ENCODE data around the gene TLN1.

- TF ChIP-seq SRF (IDR thresholded peaks at IDR 0.05; ENCODE audit: low read depth, low read length): no peak
- TF ChIP-seq, protein P1, sequence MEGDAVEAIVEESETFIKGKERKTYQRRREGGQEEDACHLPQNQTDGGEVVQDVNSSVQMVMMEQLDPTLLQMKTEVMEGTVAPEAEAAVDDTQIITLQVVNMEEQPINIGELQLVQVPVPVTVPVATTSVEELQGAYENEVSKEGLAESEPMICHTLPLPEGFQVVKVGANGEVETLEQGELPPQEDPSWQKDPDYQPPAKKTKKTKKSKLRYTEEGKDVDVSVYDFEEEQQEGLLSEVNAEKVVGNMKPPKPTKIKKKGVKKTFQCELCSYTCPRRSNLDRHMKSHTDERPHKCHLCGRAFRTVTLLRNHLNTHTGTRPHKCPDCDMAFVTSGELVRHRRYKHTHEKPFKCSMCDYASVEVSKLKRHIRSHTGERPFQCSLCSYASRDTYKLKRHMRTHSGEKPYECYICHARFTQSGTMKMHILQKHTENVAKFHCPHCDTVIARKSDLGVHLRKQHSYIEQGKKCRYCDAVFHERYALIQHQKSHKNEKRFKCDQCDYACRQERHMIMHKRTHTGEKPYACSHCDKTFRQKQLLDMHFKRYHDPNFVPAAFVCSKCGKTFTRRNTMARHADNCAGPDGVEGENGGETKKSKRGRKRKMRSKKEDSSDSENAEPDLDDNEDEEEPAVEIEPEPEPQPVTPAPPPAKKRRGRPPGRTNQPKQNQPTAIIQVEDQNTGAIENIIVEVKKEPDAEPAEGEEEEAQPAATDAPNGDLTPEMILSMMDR (IDR thresholded peaks at IDR 0.05; ENCODE audit: control extremely low read depth in 1 of 3, insufficient read depth in 1 of 3, low read depth in 1 of 3, low read length in 3 of 3): no peak
- no peak for TF ChIP-seq JUND (IDR thresholded peaks at IDR 0.05; ENCODE audit: low read length)
- no peak for TF ChIP-seq TCF12 (IDR thresholded peaks at IDR 0.05; ENCODE audit: low read depth, low read length)
- TF ChIP-seq HDAC6 (IDR thresholded peaks at IDR 0.05; ENCODE audit: low read depth, low read length): no peak
- TF ChIP-seq CREB1 (IDR thresholded peaks at IDR 0.05): no peak
- no peak for TF ChIP-seq POLR2A (IDR thresholded peaks at IDR 0.05; ENCODE audit: control extremely low read depth in 1 of 2, low read depth in 2 of 2, low read length in 2 of 2)
- TF ChIP-seq POLR2AphosphoS5 (IDR thresholded peaks at IDR 0.05; ENCODE audit: low read depth, low read length): no peak
- TF ChIP-seq EZH2 (IDR thresholded peaks at IDR 0.05; ENCODE audit: low read depth, low read length, severe bottlenecking): no peak
- TF ChIP-seq, protein P2, sequence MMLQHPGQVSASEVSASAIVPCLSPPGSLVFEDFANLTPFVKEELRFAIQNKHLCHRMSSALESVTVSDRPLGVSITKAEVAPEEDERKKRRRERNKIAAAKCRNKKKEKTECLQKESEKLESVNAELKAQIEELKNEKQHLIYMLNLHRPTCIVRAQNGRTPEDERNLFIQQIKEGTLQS (IDR thresholded peaks at IDR 0.05; ENCODE audit: insufficient read depth, low read depth, low read length): no peak
Measured at GRCh38 chr9:35771534-35771933, 39.5 kb upstream of the TLN1 start.
